Chondrocyte (in vitro differentiated cells): ENCODE results near the gene PRSS57. TPM values are rescaled to one million over a fixed set of nuclear protein-coding genes. Genes with fewer than 3 reads are reported as not detected.

Experiments used
- DNase-seq: peaks from one replicate; pipeline ENCODE4 v3.0.0; 2021; ENCODE audit warnings: mixed read lengths, low spot score
- H3K27ac Mint-ChIP-seq: one replicate; pipeline ENCODE4 v1.8.0; 2021; ENCODE audit warnings: mild to moderate bottlenecking, moderate library complexity, mixed read lengths; ENCODE audit not compliant: unreplicated experiment
- H3K27me3 Mint-ChIP-seq: 2 replicates; pipeline ENCODE4 v1.8.0; 2021; ENCODE audit warnings: low read depth, mixed read lengths
- H3K36me3 Mint-ChIP-seq: 2 replicates; pipeline ENCODE4 v1.8.0; 2021; ENCODE audit warnings: low read depth, mixed read lengths
- H3K4me1 Mint-ChIP-seq: 2 replicates; pipeline ENCODE4 v1.8.0; 2021; ENCODE audit warnings: low read depth, mild to moderate bottlenecking, mixed read lengths
- H3K4me3 Mint-ChIP-seq: one replicate; pipeline ENCODE4 v1.8.0; 2021; ENCODE audit warnings: mild to moderate bottlenecking, moderate library complexity, mixed read lengths; ENCODE audit not compliant: unreplicated experiment
- H3K9me3 Mint-ChIP-seq: 2 replicates; pipeline ENCODE4 v1.8.0; 2021; ENCODE audit warnings: low read depth, mixed read lengths
- CTCF ChIP-seq: fragments of 200-600 bp; sonication (generic); IDR thresholded peaks from 2 replicates; pipeline ENCODE4 v1.5.0; 2021; ENCODE audit warnings: antibody characterized with exemption, mild to moderate bottlenecking, moderate library complexity
- total RNA-seq: library from RNA; stranded (reverse); gene quantifications from 3 replicates; pipeline ENCODE4 v1.2.1, GENCODE V29; 2021

The PRSS57 gene
- total RNA-seq, 1 donor from 2014 or later: not detected

GRCh38 chr19:686589-687297, 8.5 kb downstream of the PRSS57 start:
- Mint-ChIP-seq H3K36me3 (peaks cover 2% of the 10 kb centered on the region), H3K27ac (no peak overlapping the region), H3K9me3 (no peaks in the 10 kb centered on the region), H3K27me3 (no peaks in the 10 kb centered on the region), H3K4me3 (no peak overlapping the region), H3K4me1 (no peaks in the 10 kb centered on the region)
- no peak for TF ChIP-seq CTCF
- no peak for DNase-seq

GRCh38 chr19:685454-685931, 9.8 kb downstream of the PRSS57 start:
- Mint-ChIP-seq H3K27me3 (no peaks in the 10 kb centered on the region), H3K9me3 (no peaks in the 10 kb centered on the region), H3K4me1 (peaks cover 4% of the 10 kb centered on the region), H3K4me3 (no peak overlapping the region), H3K27ac (no peak overlapping the region), H3K36me3 (peaks cover 2% of the 10 kb centered on the region)
- no peak for DNase-seq
- no peak for TF ChIP-seq CTCF

GRCh38 chr19:682678-683320, 12.5 kb downstream of the PRSS57 start:
- Mint-ChIP-seq H3K36me3 (peaks cover 6% of the 10 kb centered on the region), H3K27me3 (no peaks in the 10 kb centered on the region), H3K27ac (no peak overlapping the region), H3K9me3 (no peaks in the 10 kb centered on the region), H3K4me1 (peaks cover 21% of the 10 kb centered on the region), H3K4me3 (no peak overlapping the region)
- no peak for TF ChIP-seq CTCF
- DNase-seq: no peak

- peak; percentile 84 for DNase-seq
- H3K4me1 Mint-ChIP-seq: peaks cover 23% of the 10 kb centered on the region
- peak overlapping the region; percentile 100 for H3K27ac Mint-ChIP-seq
- H3K27me3 Mint-ChIP-seq: no peaks in the 10 kb centered on the region
- peak overlapping the region; percentile 87 for H3K4me3 Mint-ChIP-seq
- H3K9me3 Mint-ChIP-seq: no peaks in the 10 kb centered on the region
- TF ChIP-seq CTCF: no peak
- H3K36me3 Mint-ChIP-seq: peaks cover 6% of the 10 kb centered on the region
Measured at GRCh38 chr19:681029-682019, 13.9 kb downstream of the PRSS57 start.
